GM21360 (cell line): ENCODE results near the gene DHX57.

Experiments used
- ATAC-seq: cut with Tn5 transposase; IDR thresholded peaks from one replicate; pipeline ENCODE4 v1.9.1; 2021; ENCODE audit warnings: mild to moderate bottlenecking, moderate library complexity; ENCODE audit not compliant: unreplicated experiment

The DHX57 gene

GRCh38 chr2:38875576-38876367 is at the start of gene DHX57, which contains the start of gene MORN2:
DHX57 (minus strand) TSS chr2:38875934; CDS start chr2:38868405, 7,529 bp downstream.
MORN2 (plus strand) TSS chr2:38875976.
- peak; percentile 99 for ATAC-seq

- ATAC-seq = no peak
Observed at GRCh38 chr2:38922902-38923301, 47.2 kb upstream of the DHX57 start.

- ATAC-seq = no peak
Observed at GRCh38 chr2:38922389-38922788, 46.7 kb upstream of the DHX57 start.

GRCh38 chr2:38912619-38913018 is 36.9 kb upstream of the DHX57 start:
- no peak for ATAC-seq

- no peak for ATAC-seq
Observed at GRCh38 chr2:38911191-38911590, 35.5 kb upstream of the DHX57 start.

GRCh38 chr2:38909872-38910271 is 34.1 kb upstream of the DHX57 start:
- no peak for ATAC-seq

- ATAC-seq = peak; percentile 92
Observed at GRCh38 chr2:38907743-38908562, 32.2 kb upstream of the DHX57 start.

- no peak for ATAC-seq
Observed at GRCh38 chr2:38907242-38907641, 31.5 kb upstream of the DHX57 start.

GRCh38 chr2:38905251-38905650 is 29.5 kb upstream of the DHX57 start:
- ATAC-seq = no peak

- ATAC-seq = no peak
Observed at GRCh38 chr2:38900726-38901125, 25.0 kb upstream of the DHX57 start.

- no peak for ATAC-seq
Observed at GRCh38 chr2:38898256-38898655, 22.5 kb upstream of the DHX57 start.

GRCh38 chr2:38892819-38893218 is 17.1 kb upstream of the DHX57 start:
- ATAC-seq = no peak

GRCh38 chr2:38889575-38889974 is 13.8 kb upstream of the DHX57 start, which contains the start of gene ARHGEF33:
ARHGEF33 (plus strand) TSS chr2:38889875; CDS start chr2:38919448, 29,573 bp downstream.
- no peak for ATAC-seq

GRCh38 chr2:38889045-38889444 is 13.3 kb upstream of the DHX57 start:
- no peak for ATAC-seq

- ATAC-seq = no peak
Observed at GRCh38 chr2:38887902-38888554, 12.3 kb upstream of the DHX57 start.

GRCh38 chr2:38887347-38887746 is 11.6 kb upstream of the DHX57 start:
- ATAC-seq = no peak

- ATAC-seq = no peak
Observed at GRCh38 chr2:38886063-38886462, 10.3 kb upstream of the DHX57 start.

GRCh38 chr2:38876407-38876806 is 673 bp upstream of the DHX57 start:
- ATAC-seq = no peak

GRCh38 chr2:38875227-38875575 is 533 bp downstream of the DHX57 start:
- no peak for ATAC-seq

GRCh38 chr2:38873763-38874162 is 2.0 kb downstream of the DHX57 start:
- no peak for ATAC-seq

- ATAC-seq = no peak
Observed at GRCh38 chr2:38871432-38871831, 4.3 kb downstream of the DHX57 start.
